SH-SY5Y (cell line): Measurements from ENCODE around the gene DPF1.

Experiments
- GATA2 ChIP-seq: IDR thresholded peaks from 2 replicates; pipeline ENCODE4 v1.6.1; 2011; ENCODE audit warnings: mild to moderate bottlenecking, low read depth, low read length
- GATA3 ChIP-seq: IDR thresholded peaks from 2 replicates; pipeline ENCODE4 v1.6.1; 2011; ENCODE audit warnings: low read depth, mild to moderate bottlenecking, low read length, moderate library complexity

The DPF1 gene

DNA sequence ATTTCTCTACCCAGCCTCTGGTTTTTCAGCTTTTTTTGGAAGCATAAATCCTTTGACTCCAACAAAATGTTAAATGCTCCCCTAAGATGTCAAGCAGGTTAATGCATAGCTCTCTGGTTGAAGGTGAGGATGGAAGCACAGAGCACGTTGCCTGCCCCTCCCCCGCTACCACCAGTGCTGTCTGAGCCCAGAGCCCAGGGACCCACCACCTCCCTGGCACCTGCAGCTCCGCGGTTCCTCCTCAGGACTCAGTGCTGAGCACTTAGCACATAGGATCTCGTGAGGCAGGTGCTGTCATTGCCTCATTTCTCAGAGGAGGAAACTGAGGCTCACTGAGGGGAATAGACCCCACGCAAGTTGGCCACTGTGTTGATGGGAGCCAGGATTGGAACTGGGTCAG is 48.6 kb downstream of the DPF1 start:
- TF ChIP-seq GATA3 (no peak), GATA2 (no peak)

DNA sequence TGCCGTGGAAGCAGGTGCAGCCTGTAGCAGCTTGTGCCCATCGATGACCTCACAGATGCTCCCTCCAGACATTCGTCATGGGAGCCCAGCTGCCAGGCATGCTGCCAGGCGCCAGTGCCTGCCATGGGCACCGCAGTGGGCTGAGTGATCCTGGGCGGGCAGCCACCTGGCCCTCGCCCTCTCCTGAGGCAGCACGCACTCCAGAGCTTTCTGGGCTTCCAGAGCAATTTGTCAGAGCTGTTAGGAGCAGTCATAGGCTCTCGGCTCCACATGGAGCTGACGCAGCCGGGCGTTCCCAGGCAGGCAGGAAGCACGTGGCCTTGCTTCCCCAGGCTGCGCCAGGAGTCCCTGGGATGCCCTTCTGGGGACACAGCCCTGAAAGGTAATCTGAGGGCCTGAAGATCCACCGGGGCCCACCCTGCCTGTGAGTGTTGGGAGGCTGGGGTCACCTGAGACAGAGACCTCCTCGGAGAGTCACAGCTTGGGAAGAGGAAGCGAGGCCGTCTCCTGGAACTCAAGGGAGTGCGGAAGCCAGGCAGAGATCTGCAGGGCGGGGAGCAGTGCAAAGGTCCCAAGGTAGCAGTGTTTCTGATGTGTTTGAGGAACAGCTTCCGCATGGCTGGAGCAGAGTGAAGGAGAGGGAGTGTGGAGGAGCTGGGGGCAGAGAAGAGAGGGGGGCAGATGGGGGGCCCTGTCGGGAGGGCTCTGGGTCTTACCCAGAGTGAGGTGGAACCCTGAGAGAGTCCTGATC is 50.6 kb downstream of the DPF1 start:
- TF ChIP-seq GATA2 (no peak), GATA3 (no peak)

DNA sequence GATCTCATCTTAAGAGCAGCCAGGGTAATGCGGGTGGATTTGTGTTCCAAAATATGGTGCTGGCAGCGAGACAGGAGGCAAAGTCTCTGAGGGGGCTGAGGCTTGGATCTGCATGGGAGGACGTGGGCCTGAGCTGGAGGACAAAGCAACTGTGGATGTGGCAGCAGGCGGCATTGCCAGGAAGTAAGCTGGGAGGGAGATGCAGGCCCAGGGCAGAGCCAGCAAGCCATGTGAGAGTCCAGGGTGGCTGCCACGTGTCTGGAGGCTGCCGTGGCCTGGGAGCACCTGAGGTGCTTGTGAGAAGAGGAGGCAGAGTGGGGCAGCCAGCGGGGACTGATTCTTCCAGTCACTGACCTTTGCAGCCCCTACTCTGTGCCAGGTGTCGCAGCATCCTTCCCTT is 52.0 kb downstream of the DPF1 start:
- TF ChIP-seq GATA3 (no peak), GATA2 (no peak)

DNA sequence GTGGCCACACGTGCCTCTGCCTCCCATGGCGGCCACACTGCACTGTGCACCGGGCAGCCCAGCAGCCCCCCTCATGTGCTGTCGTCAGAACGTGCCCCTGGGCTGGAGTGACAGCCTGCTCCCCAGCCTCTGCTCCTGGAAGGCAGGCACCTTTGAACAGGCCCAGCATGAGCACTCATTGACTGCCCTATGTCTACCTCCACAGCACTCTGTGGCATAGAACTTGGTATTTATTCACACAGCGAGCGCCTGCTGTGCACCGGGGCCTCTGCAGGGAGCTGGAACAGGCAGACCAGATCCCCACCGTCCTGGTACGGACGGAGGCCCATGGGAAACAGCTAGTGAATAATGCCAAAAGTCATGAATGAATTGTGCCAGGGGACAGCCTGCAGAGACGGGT is 53.7 kb downstream of the DPF1 start:
- no peak for TF ChIP-seq GATA3
- TF ChIP-seq GATA2, result no peak

DNA sequence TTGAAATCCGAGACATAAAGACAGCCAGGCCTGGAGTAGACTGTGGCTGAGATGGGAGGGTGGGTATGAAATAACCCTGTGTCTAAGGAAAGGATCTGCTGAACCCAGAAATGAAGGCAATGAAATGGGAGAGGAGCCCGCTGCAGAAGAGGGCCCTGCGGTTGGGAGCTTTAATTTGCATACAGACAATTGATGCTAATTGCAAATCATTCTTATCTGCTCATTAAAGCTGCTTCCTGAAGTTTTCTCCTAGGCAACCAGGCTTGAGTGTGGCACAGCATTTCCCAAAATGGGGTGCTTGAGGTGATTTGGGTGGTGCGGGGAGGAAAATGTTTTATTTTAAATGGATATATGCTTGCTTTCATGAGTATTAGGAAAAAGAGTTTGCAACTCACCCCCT is 55.4 kb downstream of the DPF1 start:
- TF ChIP-seq GATA2, result no peak
- TF ChIP-seq GATA3, result no peak

DNA sequence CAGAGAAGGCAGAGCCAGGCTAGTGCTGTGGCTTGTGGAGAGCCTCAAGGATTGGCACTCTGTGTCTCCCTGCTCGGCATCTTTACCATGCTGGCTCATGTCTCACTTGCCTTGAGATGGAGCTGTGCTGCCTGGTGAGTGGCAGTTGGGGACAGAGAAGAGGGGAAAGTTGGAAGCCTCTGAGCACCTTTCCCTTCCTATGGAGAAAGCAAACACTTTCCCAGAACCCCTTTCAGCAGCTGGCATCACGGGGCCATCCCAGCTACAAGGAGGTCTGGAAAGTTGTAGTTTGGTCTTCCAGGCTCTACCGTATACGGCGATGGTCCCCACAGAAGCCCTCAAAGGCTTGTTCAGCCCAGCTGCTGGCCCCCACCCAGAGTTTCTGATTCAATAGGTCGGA is 58.7 kb downstream of the DPF1 start:
- TF ChIP-seq GATA2 (no peak), GATA3 (no peak)

DNA sequence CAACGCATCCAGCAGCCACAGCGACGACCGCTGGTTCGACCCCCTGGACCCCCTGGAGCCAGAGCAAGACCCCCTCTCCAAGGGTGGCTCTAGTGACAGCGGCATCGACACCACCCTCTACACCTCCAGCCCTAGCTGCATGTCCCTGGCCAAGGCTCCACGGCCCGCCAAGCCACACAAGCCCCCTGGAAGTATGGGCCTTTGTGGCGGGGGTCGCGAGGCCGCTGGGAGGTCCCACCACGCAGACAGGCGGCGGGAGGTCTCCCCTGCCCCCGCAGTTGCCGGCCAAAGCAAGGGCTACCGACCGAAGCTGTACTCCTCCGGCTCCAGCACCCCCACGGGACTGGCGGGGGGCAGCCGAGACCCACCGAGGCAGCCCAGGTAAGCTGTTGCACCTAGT is 59.5 kb downstream of the DPF1 start:
- no peak for TF ChIP-seq GATA2
- no peak for TF ChIP-seq GATA3

DNA sequence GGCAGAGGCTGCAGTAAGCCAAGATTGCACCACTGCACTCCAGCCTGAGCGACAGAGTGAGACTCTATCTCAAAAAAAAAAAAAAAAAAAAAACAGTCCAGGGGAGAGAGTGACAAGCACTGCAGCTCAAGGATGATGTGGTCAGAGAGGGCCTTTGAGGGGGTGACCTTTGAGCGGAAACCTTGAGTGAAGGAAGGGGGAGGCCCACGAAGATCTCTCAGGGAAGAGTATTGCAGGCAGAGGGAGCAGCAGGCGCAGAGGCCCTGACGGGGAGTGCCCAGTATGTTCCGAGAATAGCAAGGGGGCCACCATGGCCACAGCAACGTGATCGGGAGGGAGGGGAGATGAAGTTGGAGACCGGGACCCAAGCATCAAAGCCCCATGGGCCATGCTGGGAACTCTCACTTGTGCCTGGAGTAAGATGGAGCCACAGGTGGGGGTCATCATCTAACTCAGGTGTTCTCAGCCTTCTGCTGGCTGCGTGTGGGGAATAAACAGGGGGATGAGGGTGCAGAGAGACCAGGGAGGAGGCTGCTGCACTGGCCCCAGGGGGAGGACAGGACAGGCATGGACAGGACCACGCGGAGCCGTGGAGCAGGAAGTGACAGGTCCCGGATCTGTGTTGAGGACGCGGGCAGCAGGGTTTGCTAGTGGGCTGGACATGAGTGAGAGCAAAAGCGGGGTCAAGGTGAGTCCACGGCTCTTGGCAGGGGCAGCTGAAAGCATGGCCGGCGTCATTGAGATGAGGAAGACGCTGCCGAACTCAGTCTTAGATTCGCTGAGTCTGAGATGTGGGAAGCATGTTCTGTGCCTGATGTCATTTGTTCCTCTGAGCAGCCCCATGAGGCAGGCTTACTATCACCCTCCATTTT is 60.4 kb downstream of the DPF1 start:
- TF ChIP-seq GATA2, result no peak

DNA sequence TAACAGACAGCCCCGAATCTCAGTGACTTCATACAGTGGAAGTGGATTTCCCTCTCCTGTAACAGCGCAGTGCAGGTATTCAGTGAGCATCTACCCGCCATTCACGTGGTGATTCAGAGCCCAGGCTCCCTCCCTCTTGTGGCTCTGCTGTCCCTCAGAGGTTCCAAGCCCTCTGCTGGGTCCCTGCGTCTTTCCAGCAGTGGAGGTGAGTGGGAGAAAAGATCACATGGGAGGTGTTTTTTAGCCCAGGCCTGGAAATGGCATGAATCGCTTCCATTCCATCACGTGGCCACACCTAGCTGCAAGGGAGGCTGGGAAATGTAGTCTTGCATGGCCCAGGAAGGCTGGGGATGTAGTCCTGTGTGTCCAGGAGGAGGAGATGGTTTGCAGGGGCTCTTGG is 61.4 kb downstream of the DPF1 start:
- TF ChIP-seq GATA3, result no peak
- TF ChIP-seq GATA2, result no peak

DNA sequence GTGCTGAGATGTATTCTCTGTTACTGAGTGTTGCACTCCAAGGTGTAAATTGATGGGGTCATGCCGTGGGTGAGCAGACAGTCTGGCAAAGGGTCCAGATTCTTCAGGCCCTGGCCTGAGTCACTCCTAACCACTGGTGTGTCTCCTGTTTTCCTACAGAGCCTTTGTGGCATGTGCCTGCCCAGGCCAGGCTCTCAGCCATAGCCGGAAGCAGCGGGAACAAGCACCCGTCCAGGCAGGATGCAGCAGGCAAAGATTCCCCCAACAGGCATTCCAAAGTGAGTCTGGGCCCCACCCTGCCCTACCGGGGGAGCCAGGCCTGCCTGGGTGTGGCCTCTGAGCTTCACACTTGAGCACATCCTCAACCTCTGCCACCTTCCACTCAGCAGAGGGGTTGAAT is 61.9 kb downstream of the DPF1 start:
- TF ChIP-seq GATA3 (no peak), GATA2 (no peak)
